B cell (primary cell): ENCODE results near the gene PIGBOS1. TPM values are rescaled to one million over a fixed set of nuclear protein-coding genes. Genes with fewer than 3 reads are reported as not detected.
A peak's percentile ranks its signal among the peaks of the same experiment; 100 is the strongest.
"Not testable (repeated sequence)": the region's sequence is repeated elsewhere in the genome, so short reads cannot be mapped to it uniquely, and the experiment has no call there.

Experiments used
- ATAC-seq: fragments of 200-7000 bp; cut with Tn5 transposase; one replicate; pipeline ENCODE4 v1.10.0; 2021; ENCODE audit warnings: low read depth, mild to moderate bottlenecking, moderate number of reproducible peaks, moderate library complexity
- CTCF ChIA-PET: fragments of 350-600 bp; sonication (Branson Sonifier 250); formaldehyde crosslinking; loops from one replicate; lab custom pipeline; 2021; ENCODE audit warnings: antibody characterized with exemption, inconsistent platforms; lab: Charles Lee
- POLR2A ChIA-PET: fragments of 350-600 bp; sonication (Branson Sonifier 250); formaldehyde crosslinking; loops from one replicate; lab custom pipeline; 2021; ENCODE audit warnings: antibody characterized with exemption; lab: Charles Lee
- DNase-seq: peaks from one replicate; pipeline ENCODE4 v3.0.0; 2013
- H2AFZ ChIP-seq: 2 replicates; pipeline ENCODE4 v1.6.1; 2012; ENCODE audit warnings: mild to moderate bottlenecking, low read depth, low read length; ENCODE audit not compliant: insufficient read depth, poor library complexity, severe bottlenecking
- H3K27ac ChIP-seq, 2 donors: 1 replicate in 1 of 2; 2 replicates in 1 of 2; pipeline ENCODE4 v1.5.1; 2012 to 2013; ENCODE audit warnings: low read length in 2 of 2, mild to moderate bottlenecking in 2 of 2, moderate library complexity in 1 of 2
- H3K27me3 ChIP-seq, 4 experiments: fragments of 200-600 bp in 1 of 4; sonication (generic) in 1 of 4; replicated peaks in 1 of 4; 1 replicate in 2 of 4; 2 replicates in 2 of 4; pipeline versions ENCODE4 v1.6.1 to v1.7.0; 2013 to 2016; ENCODE audit warnings: low read length in 3 of 4, mild to moderate bottlenecking in 2 of 4, mixed read lengths in 1 of 4, moderate library complexity in 1 of 4; ENCODE audit not compliant: insufficient read depth in 4 of 4, control insufficient read depth in 3 of 4; ENCODE audit errors: control extremely low read depth in 1 of 4
- H3K36me3 ChIP-seq, 2 experiments: replicated peaks in 1 of 2; 1 replicate in 1 of 2; 2 replicates in 1 of 2; pipeline versions ENCODE4 v1.6.1 to v1.7.1; 2013; ENCODE audit warnings: low read length in 1 of 2; ENCODE audit not compliant: insufficient read depth in 2 of 2, control insufficient read depth in 1 of 2; ENCODE audit errors: control extremely low read depth in 1 of 2, extremely low read depth in 1 of 2
- H3K4me1 ChIP-seq, 2 donors: fragments of 200-600 bp in 1 of 2; sonication (generic) in 1 of 2; 1 replicate in 1 of 2; 2 replicates in 1 of 2; pipeline versions ENCODE4 v1.5.1 to v1.6.1; 2013 to 2017; ENCODE audit warnings: low read length in 2 of 2; ENCODE audit not compliant: control insufficient read depth in 2 of 2, insufficient read depth in 2 of 2
- H3K4me2 ChIP-seq: replicated peaks from 2 replicates; pipeline ENCODE3; 2012; ENCODE audit warnings: mild to moderate bottlenecking, low read depth, low read length; ENCODE audit not compliant: poor library complexity, severe bottlenecking
- H3K4me3 ChIP-seq, 5 experiments: fragments of 200-600 bp in 1 of 5; sonication (generic) in 1 of 5; 1 replicate in 3 of 5; 2 replicates in 2 of 5; pipeline versions ENCODE4 v1.5.1 to v1.7.0; 2011 to 2016; ENCODE audit warnings: low read length in 4 of 5, mild to moderate bottlenecking in 4 of 5, low read depth in 2 of 5, control low read depth in 1 of 5, moderate library complexity in 1 of 5; ENCODE audit not compliant: insufficient read depth in 1 of 5; ENCODE audit errors: control extremely low read depth in 1 of 5, extremely low read depth in 1 of 5
- H3K79me2 ChIP-seq: fragments of 200-600 bp; sonication (generic); one replicate; pipeline ENCODE4 v1.6.0; 2016; ENCODE audit warnings: low read length; ENCODE audit not compliant: control insufficient read depth, insufficient read depth
- H3K9ac ChIP-seq: fragments of 200-600 bp; sonication (generic); 2 replicates; pipeline ENCODE4 v1.6.1; 2017; ENCODE audit warnings: mild to moderate bottlenecking, low read length, moderate library complexity
- H3K9me3 ChIP-seq, 3 donors: one replicate each; pipeline versions ENCODE4 v1.6.1 to v1.7.1; 2013; ENCODE audit warnings: low read length in 2 of 3; ENCODE audit not compliant: control insufficient read depth in 2 of 3, insufficient read depth in 1 of 3; ENCODE audit errors: control extremely low read depth in 1 of 3
- H4K20me1 ChIP-seq: 2 replicates; pipeline ENCODE4 v1.6.0; 2012; ENCODE audit warnings: mild to moderate bottlenecking, low read length; ENCODE audit not compliant: insufficient read depth, control insufficient read depth, poor library complexity, severe bottlenecking
- H3K27ac Mint-ChIP-seq: one replicate; pipeline ENCODE4 v1.8.0; 2021; ENCODE audit warnings: mixed read lengths
- H3K27me3 Mint-ChIP-seq: one replicate; pipeline ENCODE4 v1.8.0; 2021; ENCODE audit warnings: mixed read lengths
- H3K4me1 Mint-ChIP-seq: one replicate; pipeline ENCODE4 v1.8.0; 2021; ENCODE audit warnings: mixed read lengths
- H3K4me3 Mint-ChIP-seq: one replicate; pipeline ENCODE4 v1.8.0; 2021; ENCODE audit warnings: mixed read lengths
- H3K9me3 Mint-ChIP-seq: one replicate; pipeline ENCODE4 v1.8.0; 2022; ENCODE audit warnings: mixed read lengths; ENCODE audit not compliant: insufficient read depth
- EZH2 ChIP-seq: IDR thresholded peaks from 2 replicates; pipeline ENCODE4 v1.6.1; 2012; ENCODE audit warnings: borderline replicate concordance, low read depth, mild to moderate bottlenecking, moderate library complexity, low read length; ENCODE audit not compliant: insufficient read depth, poor library complexity, severe bottlenecking
- WGBS: methylation state at CpG from one replicate; pipeline ENCODE4 v1.1.5; 2013; ENCODE audit warnings: missing lambda C conversion rate; ENCODE audit not compliant: insufficient coverage; 5-methylcytosine and 5-hydroxymethylcytosine counted together
- intact Hi-C: fragments of 100-400 bp; cut with micrococcal nuclease; formaldehyde crosslinking; loops from one replicate; pipeline ENCODE4 v1.10.0; 2022
- polyA plus RNA-seq: library from polyadenylated mRNA; depleted of rRNA; stranded (reverse); fragments of >200 nt; gene quantifications from 2 replicates; pipeline ENCODE4 v1.2.3, GENCODE V29; 2012
- total RNA-seq, 2 donors: library from RNA; stranded (reverse); fragments of 120-200 nt in 1 of 2; gene quantifications; 1 replicate in 1 of 2; 2 replicates in 1 of 2; pipeline versions ENCODE4 v1.2.3 to v1.2.4, GENCODE V29; 2013 to 2022
- TF ChIP-seq, protein P1 (sequence below): fragments of 200-600 bp; IDR thresholded peaks from one replicate; pipeline ENCODE4 v1.8.0; 2022; ENCODE audit warnings: antibody characterized with exemption, mild to moderate bottlenecking

PIGBOS1 gene
- total and polyA plus RNA-seq, 2 donors (not counting 1 experiment from before 2014, with no cell fraction given): 15.4 to 16.4 TPM

DNA sequence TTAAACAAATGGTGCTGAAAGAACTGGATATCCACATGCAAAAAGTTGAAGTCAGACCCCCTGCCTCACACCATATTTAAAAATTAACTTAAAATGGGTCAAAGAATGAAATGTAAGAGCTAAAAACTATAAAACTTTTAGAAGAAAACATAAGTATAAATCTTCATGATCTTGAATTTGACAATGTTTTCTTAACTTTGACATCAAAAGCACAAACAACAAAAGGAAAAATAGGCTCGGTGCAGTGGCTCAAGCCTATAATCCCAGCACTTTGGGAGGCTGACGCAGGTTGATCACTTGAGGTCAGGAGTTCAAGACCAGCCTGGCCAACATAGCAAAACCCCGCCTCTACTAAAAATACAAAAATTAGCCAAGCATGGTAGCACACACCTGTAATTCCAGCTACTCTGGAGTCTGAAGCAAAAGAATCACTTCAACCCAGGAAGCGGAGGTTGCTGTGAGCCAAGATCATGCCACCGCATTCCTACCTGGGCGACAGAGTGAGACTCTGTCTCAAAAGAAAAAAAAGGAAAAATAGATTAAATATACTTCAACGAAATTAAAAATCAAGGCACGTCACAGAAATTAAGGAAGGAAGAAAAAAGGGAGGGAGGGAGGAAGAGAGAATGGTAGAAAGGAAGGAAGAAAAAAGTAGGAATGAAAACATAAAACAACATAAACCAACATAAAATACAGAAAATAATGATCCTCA lies 30.8 kb downstream of the PIGBOS1 start:
- H3K4me1 Mint-ChIP-seq: peaks cover 39% of the 10 kb centered on the region
- peaks cover 10 to 18% of the 10 kb centered on the region in 2 donors for H3K4me1 ChIP-seq
- DNase-seq: no peak

DNA sequence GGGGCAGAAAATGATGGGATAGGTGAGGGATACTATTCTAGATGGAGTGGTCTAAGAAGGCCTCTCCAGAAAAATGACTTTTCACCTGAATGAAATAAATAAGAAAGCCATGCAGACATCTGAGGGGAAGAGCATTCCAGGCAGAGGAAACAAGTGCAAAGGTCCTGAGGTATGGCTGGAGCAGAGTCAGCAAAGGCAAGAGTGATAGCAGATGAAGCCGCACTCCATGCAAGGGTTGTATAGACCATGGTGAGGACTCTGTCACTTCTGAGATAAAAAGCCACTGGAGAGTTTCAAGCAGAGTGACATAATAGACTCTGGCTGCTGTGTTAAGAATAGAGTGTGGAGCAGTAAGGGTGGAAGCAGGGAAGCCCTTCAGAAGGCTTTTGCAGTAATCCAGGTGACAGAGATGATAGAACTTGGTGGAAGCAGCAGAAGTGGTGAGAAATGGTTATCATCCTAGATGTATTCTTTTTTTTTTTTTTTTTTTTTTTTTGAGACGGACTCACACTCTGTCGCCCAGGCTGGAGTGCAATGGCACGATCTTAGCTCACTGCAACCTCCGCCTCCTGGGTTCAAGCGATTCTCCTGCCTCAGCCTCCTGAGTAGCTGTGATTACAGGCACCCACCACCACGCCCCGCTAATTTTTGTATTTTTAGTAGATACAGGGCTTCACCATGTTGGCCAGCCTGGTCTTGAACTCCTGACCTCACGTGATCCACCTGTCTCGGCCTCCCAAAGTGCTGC lies 32.3 kb downstream of the PIGBOS1 start:
- H3K27me3 Mint-ChIP-seq, H3K4me3 ChIP-seq, H3K27ac ChIP-seq, H3K9me3 ChIP-seq, H3K4me3 Mint-ChIP-seq, ATAC-seq, H3K9ac ChIP-seq, intact Hi-C loops, H3K36me3 ChIP-seq, H3K27me3 ChIP-seq, H3K4me2 ChIP-seq, H3K9me3 Mint-ChIP-seq, H4K20me1 ChIP-seq, H2AFZ ChIP-seq, DNase-seq: not testable (repeated sequence)
- Histone ChIP-seq H3K79me2 (peaks cover 59% of the 10 kb centered on the region), H3K4me1 (peaks cover 16 to 26% of the 10 kb centered on the region in 2 donors)
- H3K4me1 Mint-ChIP-seq: peaks cover 50% of the 10 kb centered on the region
- POLR2A ChIA-PET: interaction anchor here (0.8 kb wide), 1 partner anchor 17 kb away, joined by 14 read pairs; no protein-coding TSS in a partner anchor
- H3K27ac Mint-ChIP-seq: peak overlapping the region; percentile 32
- over 99% methylated on average over 10 of the region's 10 CpGs for WGBS
- CTCF ChIA-PET: interaction anchor here (1.3 to 4.9 kb wide), 4 partner anchors 19 to 71 kb away, joined by 3 to 23 read pairs (median 4); no protein-coding TSS in a partner anchor

More for the DNA sequence above, 30.8 kb downstream of the PIGBOS1 start:
- Mint-ChIP-seq H3K27ac (peak overlapping the region; percentile 89), H3K27me3 (no peaks in the 10 kb centered on the region), H3K4me3 (peak overlapping the region; percentile 89), H3K9me3 (no peaks in the 10 kb centered on the region)
- intact Hi-C loops: loop anchor here (2.0 kb wide), 1 partner anchor 13 kb away; no protein-coding TSS in a partner anchor
- H4K20me1 ChIP-seq: no peaks in the 10 kb centered on the region
- TF ChIP-seq EZH2: no peak
- TF ChIP-seq, protein P1, sequence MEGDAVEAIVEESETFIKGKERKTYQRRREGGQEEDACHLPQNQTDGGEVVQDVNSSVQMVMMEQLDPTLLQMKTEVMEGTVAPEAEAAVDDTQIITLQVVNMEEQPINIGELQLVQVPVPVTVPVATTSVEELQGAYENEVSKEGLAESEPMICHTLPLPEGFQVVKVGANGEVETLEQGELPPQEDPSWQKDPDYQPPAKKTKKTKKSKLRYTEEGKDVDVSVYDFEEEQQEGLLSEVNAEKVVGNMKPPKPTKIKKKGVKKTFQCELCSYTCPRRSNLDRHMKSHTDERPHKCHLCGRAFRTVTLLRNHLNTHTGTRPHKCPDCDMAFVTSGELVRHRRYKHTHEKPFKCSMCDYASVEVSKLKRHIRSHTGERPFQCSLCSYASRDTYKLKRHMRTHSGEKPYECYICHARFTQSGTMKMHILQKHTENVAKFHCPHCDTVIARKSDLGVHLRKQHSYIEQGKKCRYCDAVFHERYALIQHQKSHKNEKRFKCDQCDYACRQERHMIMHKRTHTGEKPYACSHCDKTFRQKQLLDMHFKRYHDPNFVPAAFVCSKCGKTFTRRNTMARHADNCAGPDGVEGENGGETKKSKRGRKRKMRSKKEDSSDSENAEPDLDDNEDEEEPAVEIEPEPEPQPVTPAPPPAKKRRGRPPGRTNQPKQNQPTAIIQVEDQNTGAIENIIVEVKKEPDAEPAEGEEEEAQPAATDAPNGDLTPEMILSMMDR: no peak
- peak overlapping the region in 2 of 5 experiments; percentile 67 to 100 for H3K4me3 ChIP-seq
- H3K36me3 ChIP-seq: no peaks in the 10 kb centered on the region
- H3K27me3 ChIP-seq: no peaks in the 10 kb centered on the region
- CTCF ChIA-PET: interaction anchor here (0.7 to 4.9 kb wide), 6 partner anchors 21 to 152 kb away, joined by 3 to 23 read pairs (median 4); partner anchors contain the start of genes PIGB and PIGBOS1
- WGBS: 85% methylated on average over 4 of the region's 8 CpGs
- no peaks in the 10 kb centered on the region for H3K9me3 ChIP-seq
- POLR2A ChIA-PET: no interaction called here
- peak overlapping the region in 1 of 2 donors; percentile 93 for H3K27ac ChIP-seq
- H3K4me2 ChIP-seq: peak overlapping the region; percentile 98
- peaks cover 46% of the 10 kb centered on the region for H3K79me2 ChIP-seq
- H3K9ac ChIP-seq: peak overlapping the region; percentile 96
- no peak for ATAC-seq
- H2AFZ ChIP-seq: peak overlapping the region; percentile 96
